OCI-LY3 (cell line): ENCODE results near the gene JADE2.

Experiments used
- H2AFZ ChIP-seq: fragments of 200-600, 300-600 bp; shearing (Covaris generic); 2 replicates; pipeline ENCODE4 v1.6.0; 2014; ENCODE audit warnings: antibody characterized with exemption, low read depth, low read length
- H3K27ac ChIP-seq: fragments of 200-600, 300-600 bp; sonication (generic); 2 replicates; pipeline ENCODE4 v1.5.1; 2014; ENCODE audit warnings: mild to moderate bottlenecking, low read length, moderate library complexity, mixed read lengths
- H3K27me3 ChIP-seq: fragments of 200-600, 300-600 bp; sonication (generic); 2 replicates; pipeline ENCODE4 v1.6.1; 2014; ENCODE audit warnings: low read depth, low read length, mixed read lengths
- H3K36me3 ChIP-seq: fragments of 200-600, 300-600 bp; sonication (generic); replicated peaks from 2 replicates; pipeline ENCODE3; 2014; ENCODE audit warnings: low read depth, low read length, mixed read lengths
- H3K4me1 ChIP-seq: fragments of 300-600, 200-600 bp; sonication (generic); 2 replicates; pipeline ENCODE4 v1.6.1; 2014; ENCODE audit warnings: low read length, mixed read lengths
- H3K4me2 ChIP-seq: fragments of 200-600, 300-600 bp; sonication (generic); 2 replicates; pipeline ENCODE4 v1.6.1; 2014; ENCODE audit warnings: low read length, mixed read lengths
- H3K4me3 ChIP-seq: fragments of 300-600, 200-600 bp; sonication (generic); 2 replicates; pipeline ENCODE4 v1.5.1; 2014; ENCODE audit warnings: antibody characterized with exemption, mild to moderate bottlenecking, low read length, moderate library complexity
- H3K79me2 ChIP-seq: fragments of 300-600, 200-600 bp; shearing (Covaris generic); 2 replicates; pipeline ENCODE4 v1.6.1; 2014; ENCODE audit warnings: mild to moderate bottlenecking, low read length, mixed read lengths
- H3K9ac ChIP-seq: fragments of 300-600, 200-600 bp; shearing (Covaris generic); 2 replicates; pipeline ENCODE4 v1.6.0; 2014; ENCODE audit warnings: mild to moderate bottlenecking, low read length, moderate library complexity
- H3K9me3 ChIP-seq: fragments of 200-600, 300-600 bp; shearing (Covaris generic); 2 replicates; pipeline ENCODE4 v1.6.1; 2014; ENCODE audit warnings: low read length, mixed read lengths; ENCODE audit not compliant: insufficient read depth
- H4K20me1 ChIP-seq: fragments of 200-600, 300-600 bp; sonication (generic); 2 replicates; pipeline ENCODE4 v1.6.1; 2016; ENCODE audit warnings: low read length, mixed read lengths; ENCODE audit not compliant: insufficient read depth
- CTCF ChIP-seq: fragments of 200-600, 300-600 bp; sonication (generic); IDR thresholded peaks from 2 replicates; pipeline ENCODE4 v1.5.1; 2014; ENCODE audit warnings: antibody characterized with exemption, low read length, low read depth
- EZH2phosphoT487 ChIP-seq: fragments of 200-600 bp; shearing (Covaris generic); IDR thresholded peaks from 2 replicates; pipeline ENCODE4 v1.6.1; 2018; ENCODE audit warnings: antibody characterized with exemption, mixed run types, low read depth

JADE2 gene

GRCh38 chr5:134583766-134584165, 58.3 kb downstream of the JADE2 start:
- H3K27me3 ChIP-seq, result no peaks in the 10 kb centered on the region
- no peak overlapping the region for H3K27ac ChIP-seq
- no peak overlapping the region for H3K4me2 ChIP-seq
- no peaks in the 10 kb centered on the region for H4K20me1 ChIP-seq
- TF ChIP-seq EZH2phosphoT487 (no peak), CTCF (no peak)
- no peaks in the 10 kb centered on the region for H3K9me3 ChIP-seq
- H2AFZ ChIP-seq, result no peak overlapping the region
- peaks cover 9% of the 10 kb centered on the region for H3K36me3 ChIP-seq
- H3K4me3 ChIP-seq, result no peak overlapping the region
- no peak overlapping the region for H3K9ac ChIP-seq
- H3K4me1 ChIP-seq, result peaks cover 7% of the 10 kb centered on the region
- no peaks in the 10 kb centered on the region for H3K79me2 ChIP-seq

- Histone ChIP-seq H3K79me2 (no peaks in the 10 kb centered on the region), H3K9me3 (no peaks in the 10 kb centered on the region), H4K20me1 (no peaks in the 10 kb centered on the region), H3K4me3 (no peak overlapping the region), H2AFZ (no peak overlapping the region), H3K4me1 (peaks cover 7% of the 10 kb centered on the region), H3K27ac (no peak overlapping the region), H3K9ac (no peak overlapping the region), H3K27me3 (no peaks in the 10 kb centered on the region), H3K36me3 (peaks cover 5% of the 10 kb centered on the region), H3K4me2 (no peak overlapping the region)
- TF ChIP-seq EZH2phosphoT487, result no peak
- no peak for TF ChIP-seq CTCF
Observed at GRCh38 chr5:134584662-134585061, 59.2 kb downstream of the JADE2 start.

- Histone ChIP-seq H3K27ac (no peak overlapping the region), H3K36me3 (no peaks in the 10 kb centered on the region), H4K20me1 (no peaks in the 10 kb centered on the region), H3K79me2 (no peaks in the 10 kb centered on the region), H3K4me2 (no peak overlapping the region), H2AFZ (no peak overlapping the region), H3K4me1 (peaks cover 7% of the 10 kb centered on the region), H3K9me3 (no peaks in the 10 kb centered on the region), H3K4me3 (no peak overlapping the region), H3K27me3 (no peaks in the 10 kb centered on the region), H3K9ac (no peak overlapping the region)
- TF ChIP-seq CTCF (no peak), EZH2phosphoT487 (no peak)
Observed at GRCh38 chr5:134585966-134586365, 60.5 kb downstream of the JADE2 start.

- no peaks in the 10 kb centered on the region for H3K79me2 ChIP-seq
- peak overlapping the region; percentile 69 for H3K4me3 ChIP-seq
- H3K27ac ChIP-seq, result peak overlapping the region; percentile 59
- no peaks in the 10 kb centered on the region for H3K36me3 ChIP-seq
- peaks cover 11% of the 10 kb centered on the region for H3K4me1 ChIP-seq
- H3K9ac ChIP-seq, result peak overlapping the region; percentile 66
- TF ChIP-seq EZH2phosphoT487 (no peak), CTCF (peak; percentile 77)
- no peaks in the 10 kb centered on the region for H3K27me3 ChIP-seq
- H3K9me3 ChIP-seq, result no peaks in the 10 kb centered on the region
- H2AFZ ChIP-seq, result peak overlapping the region; percentile 99
- H3K4me2 ChIP-seq, result peak overlapping the region; percentile 95
- H4K20me1 ChIP-seq, result no peaks in the 10 kb centered on the region
Observed at GRCh38 chr5:134586866-134587524, 61.5 kb downstream of the JADE2 start.
